Measurements from ENCODE around the gene SLC25A36.
"Not testable (repeated sequence)": the region's sequence is repeated elsewhere in the genome, so short reads cannot be mapped to it uniquely, and the experiment has no call there.

The SLC25A36 gene

DNA sequence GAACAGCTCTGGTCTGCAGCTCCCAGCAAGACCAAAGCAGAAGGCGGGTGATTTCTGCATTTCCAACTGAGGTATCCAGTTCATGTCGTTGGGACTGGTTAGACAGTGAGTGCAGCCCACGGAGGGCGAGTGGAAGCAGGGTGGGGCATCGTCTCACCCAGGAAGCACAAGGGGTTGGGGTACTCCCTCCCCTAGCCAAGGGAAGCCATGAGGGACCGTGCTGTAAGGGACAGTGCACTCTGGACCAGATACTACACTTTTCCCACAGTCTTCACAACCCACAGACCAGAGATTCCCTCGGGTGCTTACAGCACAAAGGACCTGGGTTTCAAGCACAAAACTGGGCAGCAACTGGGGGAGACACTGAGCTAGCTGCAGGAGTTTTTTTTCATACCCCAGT is 8.5 kb upstream of the SLC25A36 start:
- WGBS (ENCODE audit: extremely low coverage, insufficient coverage, low lambda C conversion rate) = no CpG with 5 or more reads among the region's 7 CpGs
- H3K4me1 ChIP-seq (ENCODE audit: control insufficient read depth, low read depth, low read length) = no peaks in the 10 kb centered on the region
- no peak overlapping the region for H3K9ac ChIP-seq (ENCODE audit: low read length)
- no peak overlapping the region for H2BK5ac ChIP-seq (ENCODE audit: low read length)
- H3K27ac ChIP-seq (ENCODE audit: low read depth, low read length) = no peak overlapping the region
- no peak overlapping the region for H2AK5ac ChIP-seq (ENCODE audit: low read length)
- no peaks in the 10 kb centered on the region for H3K36me3 ChIP-seq (ENCODE audit: control insufficient read depth, insufficient read depth, low read length)
- H2BK120ac ChIP-seq (ENCODE audit: low read depth, low read length) = no peak overlapping the region
- H3K4ac ChIP-seq (ENCODE audit: low read depth, low read length) = no peak overlapping the region
- no peak overlapping the region for H3K4me3 ChIP-seq (ENCODE audit: low read length)
- no peaks in the 10 kb centered on the region for H3K27me3 ChIP-seq (ENCODE audit: insufficient read depth, low read length, poor library complexity)
- no peak overlapping the region for H4K8ac ChIP-seq (ENCODE audit: low read depth, low read length)
- H4K5ac ChIP-seq (ENCODE audit: low read length) = no peak overlapping the region
- H3K79me2 ChIP-seq (ENCODE audit: control insufficient read depth, insufficient read depth, low read length) = no peaks in the 10 kb centered on the region
- no peak for DNase-seq
- H3K18ac ChIP-seq (ENCODE audit: low read length) = no peak overlapping the region
- no peak overlapping the region for H3K56ac ChIP-seq (ENCODE audit: low read length)
- no peaks in the 10 kb centered on the region for H3K79me1 ChIP-seq (ENCODE audit: low read length)
- no peak overlapping the region for H2BK15ac ChIP-seq (replicated peaks; ENCODE audit: low read depth)
- no peak overlapping the region for H3K23ac ChIP-seq (ENCODE audit: low read length)
- H3K4me2 ChIP-seq (ENCODE audit: low read length) = no peak overlapping the region

DNA sequence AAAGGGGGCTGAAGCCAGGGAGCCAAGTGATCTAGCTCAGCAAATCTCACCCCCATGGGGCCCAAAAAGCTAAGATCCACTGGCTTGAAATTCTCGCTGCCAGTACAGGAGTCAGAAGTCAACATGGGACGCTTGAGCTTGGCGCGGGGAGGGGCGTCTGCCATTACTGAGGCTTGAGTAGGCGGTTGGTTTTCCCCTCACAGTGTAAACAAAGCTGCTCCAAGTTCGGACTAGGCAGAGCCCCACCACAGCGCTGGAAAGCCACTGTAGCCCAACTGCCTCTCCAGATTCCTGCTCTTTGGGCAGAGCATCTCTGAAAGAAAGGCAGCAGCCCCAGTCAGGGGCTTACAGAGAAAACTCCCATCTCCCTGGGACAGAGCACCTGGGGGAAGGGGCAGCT is 8.1 kb upstream of the SLC25A36 start:
- Histone ChIP-seq H3K79me2 (ENCODE audit: control insufficient read depth, insufficient read depth, low read length) (no peaks in the 10 kb centered on the region), H3K4me2 (ENCODE audit: low read length) (no peak overlapping the region), H2AK5ac (ENCODE audit: low read length) (no peak overlapping the region), H3K4me1 (ENCODE audit: control insufficient read depth, low read depth, low read length) (no peaks in the 10 kb centered on the region), H2BK120ac (ENCODE audit: low read depth, low read length) (no peak overlapping the region), H2BK5ac (ENCODE audit: low read length) (no peak overlapping the region), H3K56ac (ENCODE audit: low read length) (no peak overlapping the region), H3K27ac (ENCODE audit: low read depth, low read length) (no peak overlapping the region), H3K23ac (ENCODE audit: low read length) (no peak overlapping the region), H3K9ac (ENCODE audit: low read length) (no peak overlapping the region), H3K4me3 (ENCODE audit: low read length) (no peak overlapping the region), H4K5ac (ENCODE audit: low read length) (no peak overlapping the region), H3K36me3 (ENCODE audit: control insufficient read depth, insufficient read depth, low read length) (no peaks in the 10 kb centered on the region), H4K8ac (ENCODE audit: low read depth, low read length) (no peak overlapping the region), H3K27me3 (ENCODE audit: insufficient read depth, low read length, poor library complexity) (no peaks in the 10 kb centered on the region), H3K18ac (ENCODE audit: low read length) (no peak overlapping the region), H3K79me1 (ENCODE audit: low read length) (no peaks in the 10 kb centered on the region), H2BK15ac (replicated peaks; ENCODE audit: low read depth) (no peak overlapping the region), H3K4ac (ENCODE audit: low read depth, low read length) (no peak overlapping the region)
- no peak for DNase-seq
- no CpG with 5 or more reads among the region's 8 CpGs for WGBS (ENCODE audit: extremely low coverage, insufficient coverage, low lambda C conversion rate)

DNA sequence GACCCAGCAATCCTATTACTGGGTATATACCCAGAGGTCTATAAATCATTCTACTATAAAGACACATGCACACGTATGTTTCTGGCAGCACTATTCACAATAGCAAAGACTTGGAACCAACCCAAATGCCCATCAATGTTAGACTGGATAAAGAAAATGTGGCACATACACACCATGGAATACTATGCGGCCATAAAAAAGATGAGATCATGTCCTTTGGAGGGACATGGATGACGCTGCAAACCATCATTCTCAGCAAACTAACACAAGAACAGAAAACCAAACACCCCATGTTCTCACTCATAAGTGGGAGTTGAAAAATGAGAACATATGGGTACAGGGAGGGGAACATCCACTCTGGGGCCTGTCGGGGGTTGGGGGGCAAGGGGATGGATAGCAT is 2.3 kb upstream of the SLC25A36 start:
- no CpG with 5 or more reads among the region's 4 CpGs for WGBS (ENCODE audit: extremely low coverage, insufficient coverage, low lambda C conversion rate)
- H2BK5ac ChIP-seq (ENCODE audit: low read length); H2BK15ac ChIP-seq (replicated peaks; ENCODE audit: low read depth); H3K18ac ChIP-seq (ENCODE audit: low read length); H3K27ac ChIP-seq (ENCODE audit: low read depth, low read length); H3K9ac ChIP-seq (ENCODE audit: low read length); H3K23ac ChIP-seq (ENCODE audit: low read length); H2BK120ac ChIP-seq (ENCODE audit: low read depth, low read length); H2AK5ac ChIP-seq (ENCODE audit: low read length); H3K56ac ChIP-seq (ENCODE audit: low read length); DNase-seq; H3K4me3 ChIP-seq (ENCODE audit: low read length); H4K5ac ChIP-seq (ENCODE audit: low read length); H3K79me1 ChIP-seq (ENCODE audit: low read length); H3K4me1 ChIP-seq (ENCODE audit: control insufficient read depth, low read depth, low read length); H3K4me2 ChIP-seq (ENCODE audit: low read length); H3K4ac ChIP-seq (ENCODE audit: low read depth, low read length); H3K36me3 ChIP-seq (ENCODE audit: control insufficient read depth, insufficient read depth, low read length); H3K27me3 ChIP-seq (ENCODE audit: insufficient read depth, low read length, poor library complexity); H4K8ac ChIP-seq (ENCODE audit: low read depth, low read length): not testable (repeated sequence)
- H3K79me2 ChIP-seq (ENCODE audit: control insufficient read depth, insufficient read depth, low read length) = peaks cover 18% of the 10 kb centered on the region

DNA sequence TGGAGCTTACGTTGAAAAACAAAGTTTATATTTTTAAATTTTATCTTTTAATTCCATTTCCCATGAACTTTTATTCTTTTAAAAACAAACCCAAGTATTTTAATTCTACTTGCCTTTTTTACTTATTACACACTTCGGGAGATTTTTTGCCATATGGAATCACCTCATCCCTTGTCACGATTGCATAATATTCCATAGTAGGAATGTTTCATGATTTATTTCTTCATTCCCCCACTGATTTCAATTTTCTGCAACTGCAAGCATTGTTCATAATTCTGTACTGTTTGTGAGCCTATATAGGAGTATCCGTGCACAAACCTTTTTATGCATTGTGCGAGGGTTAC is 574 bp upstream of the SLC25A36 start:
- H3K36me3 ChIP-seq (ENCODE audit: control insufficient read depth, insufficient read depth, low read length) = no peaks in the 10 kb centered on the region
- no peak overlapping the region for H3K23ac ChIP-seq (ENCODE audit: low read length)
- H3K4ac ChIP-seq (ENCODE audit: low read depth, low read length) = no peak overlapping the region
- H3K9ac ChIP-seq (ENCODE audit: low read length) = peak overlapping the region; percentile 74
- no peaks in the 10 kb centered on the region for H3K27me3 ChIP-seq (ENCODE audit: insufficient read depth, low read length, poor library complexity)
- no CpG with 5 or more reads among the region's 5 CpGs for WGBS (ENCODE audit: extremely low coverage, insufficient coverage, low lambda C conversion rate)
- no peak overlapping the region for H4K8ac ChIP-seq (ENCODE audit: low read depth, low read length)
- peak overlapping the region; percentile 41 for H3K4me3 ChIP-seq (ENCODE audit: low read length)
- no peak overlapping the region for H2AK5ac ChIP-seq (ENCODE audit: low read length)
- no peak overlapping the region for H2BK120ac ChIP-seq (ENCODE audit: low read depth, low read length)
- no peak overlapping the region for H3K27ac ChIP-seq (ENCODE audit: low read depth, low read length)
- peak overlapping the region; percentile 83 for H3K56ac ChIP-seq (ENCODE audit: low read length)
- DNase-seq = no peak
- no peaks in the 10 kb centered on the region for H3K4me1 ChIP-seq (ENCODE audit: control insufficient read depth, low read depth, low read length)
- no peak overlapping the region for H3K18ac ChIP-seq (ENCODE audit: low read length)
- no peak overlapping the region for H2BK5ac ChIP-seq (ENCODE audit: low read length)
- H4K5ac ChIP-seq (ENCODE audit: low read length) = no peak overlapping the region
- H3K79me2 ChIP-seq (ENCODE audit: control insufficient read depth, insufficient read depth, low read length) = peaks cover 28% of the 10 kb centered on the region
- H2BK15ac ChIP-seq (replicated peaks; ENCODE audit: low read depth) = no peak overlapping the region
- peak overlapping the region; percentile 53 for H3K4me2 ChIP-seq (ENCODE audit: low read length)
- peaks cover 2% of the 10 kb centered on the region for H3K79me1 ChIP-seq (ENCODE audit: low read length)

DNA sequence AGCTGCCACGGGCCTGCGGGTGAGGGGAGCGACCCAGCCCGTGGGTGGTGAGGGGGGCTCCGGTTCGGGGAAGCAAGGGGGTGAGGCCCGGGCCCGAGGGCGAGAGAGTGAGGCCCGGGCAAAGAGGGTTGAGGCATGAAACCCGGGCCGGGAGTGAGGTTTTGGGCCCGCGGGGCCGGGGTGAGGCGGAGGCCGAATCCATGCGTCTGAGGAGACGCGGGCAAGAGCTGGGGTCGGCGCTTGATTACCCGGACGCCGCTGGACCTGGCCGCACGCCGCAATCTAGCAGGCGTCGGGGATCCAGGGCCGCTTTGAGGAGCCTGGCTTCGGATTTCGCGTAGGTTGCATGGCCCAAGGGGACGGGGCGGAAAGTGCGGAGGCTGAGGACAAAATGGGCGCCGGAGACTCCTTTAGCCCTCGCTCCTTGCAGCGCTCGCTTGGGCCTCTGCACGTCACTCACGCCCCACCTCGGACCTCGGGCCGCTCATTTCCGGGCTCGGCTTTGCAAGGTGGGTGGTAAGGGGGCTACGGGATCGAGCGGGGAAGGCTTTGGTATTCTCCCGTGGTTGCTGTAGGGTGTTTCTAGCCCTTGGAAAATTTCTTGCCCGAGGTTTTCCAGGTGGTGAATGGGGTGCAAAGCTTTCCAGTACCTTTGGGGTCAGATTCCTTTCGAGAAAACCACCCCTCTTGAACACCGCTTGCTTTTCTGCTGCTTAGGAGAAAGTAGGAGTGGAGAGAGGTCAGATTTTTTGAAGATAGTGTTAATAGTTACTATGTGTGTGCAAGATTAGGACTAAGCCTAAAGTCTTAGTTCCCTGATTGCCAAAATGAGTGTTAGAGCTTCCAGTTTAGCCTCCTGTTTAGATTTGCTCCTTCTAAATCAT is 827 bp downstream of the SLC25A36 start:
- Histone ChIP-seq H2BK5ac (ENCODE audit: low read length) (no peak overlapping the region), H4K8ac (ENCODE audit: low read depth, low read length) (no peak overlapping the region), H3K9ac (ENCODE audit: low read length) (peak overlapping the region; percentile 96), H3K27ac (ENCODE audit: low read depth, low read length) (peak overlapping the region; percentile 91), H3K56ac (ENCODE audit: low read length) (peak overlapping the region; percentile 93), H3K4me1 (ENCODE audit: control insufficient read depth, low read depth, low read length) (no peaks in the 10 kb centered on the region), H2BK15ac (replicated peaks; ENCODE audit: low read depth) (no peak overlapping the region), H3K36me3 (ENCODE audit: control insufficient read depth, insufficient read depth, low read length) (no peaks in the 10 kb centered on the region), H4K5ac (ENCODE audit: low read length) (no peak overlapping the region), H3K4me3 (ENCODE audit: low read length) (peak overlapping the region; percentile 97), H3K4me2 (ENCODE audit: low read length) (peak overlapping the region; percentile 96), H2BK120ac (ENCODE audit: low read depth, low read length) (no peak overlapping the region), H3K79me1 (ENCODE audit: low read length) (peaks cover 4% of the 10 kb centered on the region), H3K23ac (ENCODE audit: low read length) (no peak overlapping the region), H3K4ac (ENCODE audit: low read depth, low read length) (peak overlapping the region; percentile 64), H3K79me2 (ENCODE audit: control insufficient read depth, insufficient read depth, low read length) (peaks cover 40% of the 10 kb centered on the region), H2AK5ac (ENCODE audit: low read length) (no peak overlapping the region), H3K18ac (ENCODE audit: low read length) (peak overlapping the region; percentile 81), H3K27me3 (ENCODE audit: insufficient read depth, low read length, poor library complexity) (no peaks in the 10 kb centered on the region)
- no CpG with 5 or more reads among the region's 56 CpGs for WGBS (ENCODE audit: extremely low coverage, insufficient coverage, low lambda C conversion rate)
- DNase-seq = peak; percentile 91
